ENCODE data around the gene VPREB3. TPM values are rescaled to one million over a fixed set of nuclear protein-coding genes. Genes with fewer than 3 reads are reported as not detected.

The VPREB3 gene
- total and polyA plus RNA-seq, 4 donors = 0.69 to 3.2 (median 1.8) TPM; not detected in 1

- TF ChIP-seq SP1 (IDR thresholded peaks at IDR 0.05) (no peak), HNF4G (IDR thresholded peaks at IDR 0.05) (no peak), NR2F2 (IDR thresholded peaks at IDR 0.05) (no peak), JUND (IDR thresholded peaks at IDR 0.05) (no peak), RAD21 (IDR thresholded peaks at IDR 0.05) (no peak), ATF3 (IDR thresholded peaks at IDR 0.05) (no peak), RXRA (IDR thresholded peaks at IDR 0.05) (no peak), HNF4A (conservative IDR thresholded peaks at IDR 0.05) (no peak), YY1 (IDR thresholded peaks at IDR 0.05) (no peak), FOXA2 (IDR thresholded peaks at IDR 0.05) (no peak)
- TF ChIP-seq, protein P1, sequence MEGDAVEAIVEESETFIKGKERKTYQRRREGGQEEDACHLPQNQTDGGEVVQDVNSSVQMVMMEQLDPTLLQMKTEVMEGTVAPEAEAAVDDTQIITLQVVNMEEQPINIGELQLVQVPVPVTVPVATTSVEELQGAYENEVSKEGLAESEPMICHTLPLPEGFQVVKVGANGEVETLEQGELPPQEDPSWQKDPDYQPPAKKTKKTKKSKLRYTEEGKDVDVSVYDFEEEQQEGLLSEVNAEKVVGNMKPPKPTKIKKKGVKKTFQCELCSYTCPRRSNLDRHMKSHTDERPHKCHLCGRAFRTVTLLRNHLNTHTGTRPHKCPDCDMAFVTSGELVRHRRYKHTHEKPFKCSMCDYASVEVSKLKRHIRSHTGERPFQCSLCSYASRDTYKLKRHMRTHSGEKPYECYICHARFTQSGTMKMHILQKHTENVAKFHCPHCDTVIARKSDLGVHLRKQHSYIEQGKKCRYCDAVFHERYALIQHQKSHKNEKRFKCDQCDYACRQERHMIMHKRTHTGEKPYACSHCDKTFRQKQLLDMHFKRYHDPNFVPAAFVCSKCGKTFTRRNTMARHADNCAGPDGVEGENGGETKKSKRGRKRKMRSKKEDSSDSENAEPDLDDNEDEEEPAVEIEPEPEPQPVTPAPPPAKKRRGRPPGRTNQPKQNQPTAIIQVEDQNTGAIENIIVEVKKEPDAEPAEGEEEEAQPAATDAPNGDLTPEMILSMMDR (IDR thresholded peaks at IDR 0.05; ENCODE audit: low read depth, low read length, missing input control) = no peak
- Histone ChIP-seq H3K4me3 (ENCODE audit: low read depth in 1 of 3, low read length in 3 of 3) (peak within 1 kb of the TSS in 1 of 3 donors; percentile 4), H3K9me3 (ENCODE audit: control insufficient read depth in 4 of 4, low read length in 3 of 4) (no peaks in the 10 kb centered on the region), H3K36me3 (ENCODE audit: control insufficient read depth in 4 of 4, insufficient read depth in 3 of 4, low read depth in 1 of 4, low read length in 3 of 4) (peaks cover 0 to 6% (median 4%) of the 10 kb centered on the region in 4 donors), H3K9ac (ENCODE audit: low read depth in 1 of 2, low read length in 2 of 2) (no peak within 1 kb of the TSS), H3K4me1 (ENCODE audit: control insufficient read depth in 4 of 4, insufficient read depth in 4 of 4, low read length in 3 of 4) (peaks cover 16 to 38% (median 30%) of the 10 kb centered on the region in 4 donors), H3K27me3 (ENCODE audit: control insufficient read depth in 4 of 4, insufficient read depth in 4 of 4, low read length in 3 of 4) (no peaks in the 10 kb centered on the region), H3K27ac (ENCODE audit: low read depth in 1 of 2, low read length in 2 of 2) (no peak within 1 kb of the TSS)
- WGBS = 64% methylated on average over 23 of the region's 23 CpGs
- DNase-seq (ENCODE audit: low spot score) = no peak
Observed at GRCh38 chr22:23762842-23763578, 8.8 kb upstream of the VPREB3 start, which contains the start of gene C22orf15. C22orf15 (plus strand) TSS chr22:23762990; CDS start chr22:23763307, 317 bp downstream.

DNA sequence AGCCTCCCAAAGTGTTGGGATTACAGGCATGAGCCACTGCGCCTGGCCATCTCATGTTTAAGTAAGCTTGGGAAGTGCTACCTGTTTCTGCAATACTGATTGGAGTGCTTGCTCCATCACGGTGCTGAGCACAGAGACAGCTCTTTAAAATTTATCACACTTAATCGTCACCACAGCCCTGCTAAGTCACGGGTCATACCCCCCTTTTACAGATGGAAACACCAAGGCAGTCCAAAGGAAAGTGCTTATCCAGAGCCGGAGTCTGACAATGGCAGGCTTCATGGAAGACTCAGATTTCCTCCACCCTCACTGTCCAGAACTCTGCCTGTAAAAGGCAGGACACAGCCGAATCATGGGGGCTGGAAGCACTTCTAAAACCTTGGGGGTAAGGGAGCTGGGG is 5.8 kb upstream of the VPREB3 start:
- no peak overlapping the region for H3K4me3 ChIP-seq (ENCODE audit: low read depth in 1 of 3, low read length in 3 of 3)
- H3K9me3 ChIP-seq (ENCODE audit: control insufficient read depth in 4 of 4, low read length in 3 of 4) = no peaks in the 10 kb centered on the region
- H3K27me3 ChIP-seq (ENCODE audit: control insufficient read depth in 4 of 4, insufficient read depth in 4 of 4, low read length in 3 of 4) = no peaks in the 10 kb centered on the region
- DNase-seq (ENCODE audit: low spot score) = no peak
- peaks cover 8 to 16% (median 13%) of the 10 kb centered on the region in 4 donors for H3K4me1 ChIP-seq (ENCODE audit: control insufficient read depth in 4 of 4, insufficient read depth in 4 of 4, low read length in 3 of 4)
- H3K9ac ChIP-seq (ENCODE audit: low read depth in 1 of 2, low read length in 2 of 2) = no peak overlapping the region
- peaks cover 0 to 6% (median 4%) of the 10 kb centered on the region in 4 donors for H3K36me3 ChIP-seq (ENCODE audit: control insufficient read depth in 4 of 4, insufficient read depth in 3 of 4, low read depth in 1 of 4, low read length in 3 of 4)
- TF ChIP-seq TAF1 (conservative IDR thresholded peaks at IDR 0.05) = no peak
- TF ChIP-seq GABPA (IDR thresholded peaks at IDR 0.05 in 1 of 2, conservative IDR thresholded peaks at IDR 0.05 in 1 of 2) = no peak
- TF ChIP-seq, protein P2, sequence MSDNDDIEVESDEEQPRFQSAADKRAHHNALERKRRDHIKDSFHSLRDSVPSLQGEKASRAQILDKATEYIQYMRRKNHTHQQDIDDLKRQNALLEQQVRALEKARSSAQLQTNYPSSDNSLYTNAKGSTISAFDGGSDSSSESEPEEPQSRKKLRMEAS (IDR thresholded peaks at IDR 0.05) = no peak
- TF ChIP-seq HNF4A (conservative IDR thresholded peaks at IDR 0.05) = no peak
- TF ChIP-seq ATF3 (IDR thresholded peaks at IDR 0.05) = no peak
- no peak for TF ChIP-seq FOXA2 (IDR thresholded peaks at IDR 0.05)
- no peak for TF ChIP-seq NR2F2 (IDR thresholded peaks at IDR 0.05)
- no peak for TF ChIP-seq RXRA (IDR thresholded peaks at IDR 0.05)
- no peak for TF ChIP-seq HNF4G (IDR thresholded peaks at IDR 0.05)
- TF ChIP-seq JUND (IDR thresholded peaks at IDR 0.05) = no peak
- TF ChIP-seq EGR1 (IDR thresholded peaks at IDR 0.05; ENCODE audit: low read depth in 2 of 2) = no peak
- no peak for TF ChIP-seq RAD21 (IDR thresholded peaks at IDR 0.05)
- no peak for TF ChIP-seq REST (IDR thresholded peaks at IDR 0.05)
- no peak for TF ChIP-seq SP1 (IDR thresholded peaks at IDR 0.05)
- TF ChIP-seq, protein P1 (IDR thresholded peaks at IDR 0.05; ENCODE audit: low read depth, low read length, missing input control) = no peak
- TF ChIP-seq FOXA1 (IDR thresholded peaks at IDR 0.05) = no peak
- TF ChIP-seq, protein P3, sequence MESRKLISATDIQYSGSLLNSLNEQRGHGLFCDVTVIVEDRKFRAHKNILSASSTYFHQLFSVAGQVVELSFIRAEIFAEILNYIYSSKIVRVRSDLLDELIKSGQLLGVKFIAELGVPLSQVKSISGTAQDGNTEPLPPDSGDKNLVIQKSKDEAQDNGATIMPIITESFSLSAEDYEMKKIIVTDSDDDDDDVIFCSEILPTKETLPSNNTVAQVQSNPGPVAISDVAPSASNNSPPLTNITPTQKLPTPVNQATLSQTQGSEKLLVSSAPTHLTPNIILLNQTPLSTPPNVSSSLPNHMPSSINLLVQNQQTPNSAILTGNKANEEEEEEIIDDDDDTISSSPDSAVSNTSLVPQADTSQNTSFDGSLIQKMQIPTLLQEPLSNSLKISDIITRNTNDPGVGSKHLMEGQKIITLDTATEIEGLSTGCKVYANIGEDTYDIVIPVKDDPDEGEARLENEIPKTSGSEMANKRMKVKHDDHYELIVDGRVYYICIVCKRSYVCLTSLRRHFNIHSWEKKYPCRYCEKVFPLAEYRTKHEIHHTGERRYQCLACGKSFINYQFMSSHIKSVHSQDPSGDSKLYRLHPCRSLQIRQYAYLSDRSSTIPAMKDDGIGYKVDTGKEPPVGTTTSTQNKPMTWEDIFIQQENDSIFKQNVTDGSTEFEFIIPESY (IDR thresholded peaks at IDR 0.05) = no peak
- WGBS = 87% methylated on average over 6 of the region's 6 CpGs
- H3K27ac ChIP-seq (ENCODE audit: low read depth in 1 of 2, low read length in 2 of 2) = no peak overlapping the region
